K562 (cell line): ENCODE measurements around the gene PRR29. TPM values are rescaled to one million over a fixed set of nuclear protein-coding genes. Genes with fewer than 3 reads are reported as not detected.
A peak's percentile ranks its signal among the peaks of the same experiment; 100 is the strongest.

Experiments
- BCOR ChIP-seq: fragments of 450-650 bp; IDR thresholded peaks from 2 replicates; pipeline ENCODE4 v1.6.1; 2016
- CAMTA2 ChIP-seq: fragments of 250-450 bp; sonication (Bioruptor Pico); conservative IDR thresholded peaks from 2 replicates; pipeline ENCODE4 v1.5.1; 2022
- CSDE1 ChIP-seq, 2 experiments: fragments of 450-650 bp; IDR thresholded peaks; 2 replicates each; pipeline ENCODE4 v1.6.1; 2016; ENCODE audit warnings: mild to moderate bottlenecking in 1 of 2
- CTCFL ChIP-seq: IDR thresholded peaks from 2 replicates; pipeline ENCODE4 v1.6.1; 2011; ENCODE audit warnings: borderline replicate concordance, low read depth, mild to moderate bottlenecking, moderate library complexity, low read length; ENCODE audit not compliant: insufficient read depth, poor library complexity, severe bottlenecking
- DPF2 ChIP-seq: fragments of 450-650 bp; IDR thresholded peaks from 2 replicates; pipeline ENCODE4 v1.6.1; 2016
- E4F1 ChIP-seq: fragments of 250-450 bp; sonication (Bioruptor Pico); IDR thresholded peaks from 2 replicates; pipeline ENCODE4 v1.5.0; 2021; ENCODE audit warnings: mild to moderate bottlenecking, borderline replicate concordance
- EP400 ChIP-seq: fragments of 450-650 bp; IDR thresholded peaks from 2 replicates; pipeline ENCODE4 v1.6.1; 2017; ENCODE audit warnings: antibody characterized with exemption, mild to moderate bottlenecking, moderate library complexity
- MIER1 ChIP-seq: fragments of 450-650 bp; IDR thresholded peaks from 2 replicates; pipeline ENCODE4 v1.6.1; 2016; ENCODE audit warnings: antibody characterized with exemption, mild to moderate bottlenecking, low read depth
- POLR2AphosphoS2 ChIP-seq: IDR thresholded peaks from 2 replicates; pipeline ENCODE4 v1.6.1; 2012; ENCODE audit warnings: low read length, improper control_type of control experiment
- PREB ChIP-seq: sonication (generic); formaldehyde crosslinking; IDR thresholded peaks from 2 replicates; pipeline ENCODE4 v1.8.1; 2023; ENCODE audit warnings: mild to moderate bottlenecking, missing genetic modification reagents
- RAD21 ChIP-seq, 2 experiments: fragments of 250-450 bp in 1 of 2; fragments of 450-650 bp in 1 of 2; sonication (Bioruptor Pico) in 1 of 2; formaldehyde crosslinking in 1 of 2; IDR thresholded peaks in 1 of 2; conservative IDR thresholded peaks in 1 of 2; 2 replicates each; pipeline versions ENCODE4 v1.4.0 to v1.8.0; 2020 to 2022; ENCODE audit warnings: mild to moderate bottlenecking in 2 of 2, moderate library complexity in 1 of 2
- SMAD2 ChIP-seq: fragments of 150-350 bp; IDR thresholded peaks from 2 replicates; pipeline ENCODE4 v1.6.1; 2014; ENCODE audit warnings: low read depth, mild to moderate bottlenecking, low read length
- ZNF224 ChIP-seq: sonication (generic); formaldehyde crosslinking; IDR thresholded peaks from 2 replicates; pipeline ENCODE4 v1.8.0; 2022; ENCODE audit warnings: mild to moderate bottlenecking, missing genetic modification reagents
- ZNF740 ChIP-seq, 3 experiments: fragments of 200-800 bp in 1 of 3; sonication (Bioruptor generic) in 1 of 3; sonication (generic) in 1 of 3; formaldehyde crosslinking in 1 of 3; IDR thresholded peaks; 2 replicates each; pipeline versions ENCODE4 v1.6.1 to v1.8.0; 2016 to 2022; ENCODE audit warnings: mild to moderate bottlenecking in 2 of 3, missing compliant biosample characterization in 2 of 3, missing genetic modification characterization in 2 of 3, missing genetic modification reagents in 1 of 3
- polyA plus RNA-seq, 8 experiments: library from polyadenylated mRNA; depleted of rRNA in 4 of 8; stranded (reverse) in 5 of 8; unstranded in 3 of 8; fragments of >200 nt; fragmentation: Nextera tagmentation in 2 of 8; fragmentation: Illumina TruSeq in 1 of 8; extraction: Ambion mirVana in 2 of 8; extraction: Trizol in 1 of 8; gene quantifications; 2 replicates each; pipeline versions ENCODE4 v1.2.1 to v1.2.3, GENCODE V29; 2011 to 2014; ENCODE audit warnings: inconsistent platforms in 1 of 8, missing spikeins in 1 of 8
- total RNA-seq, 7 experiments: library from RNA; depleted of rRNA in 6 of 7; stranded (reverse); fragments of >200 nt in 6 of 7; fragmentation: Illumina TruSeq in 2 of 7; extraction: Trizol in 2 of 7; gene quantifications; 2 replicates each; pipeline versions ENCODE4 v1.2.1 to v1.2.3, GENCODE V29; 2011 to 2021; ENCODE audit warnings: low replicate concordance in 1 of 7

Gene PRR29
- total and polyA plus RNA-seq, 9 of the 15 experiments (the other 6 are each of a cell fraction or from before 2014, with no cell fraction given) = 0.08 to 0.58 (median 0.15) TPM; not detected in 5

- TF ChIP-seq CAMTA2 (CRISPR knock-in tag) (no peak), MIER1 (peak; percentile 87), RAD21 (CRISPR knock-in tag; conservative IDR thresholded peaks at IDR 0.05 in 1 of 2, IDR thresholded peaks at IDR 0.05 in 1 of 2) (peak in 1 of 2 experiments; percentile 30; a peak in 2 of 4 replicates), SMAD2 (no peak), BCOR (no peak), ZNF740 (CRISPR knock-in tag; IDR thresholded peaks at IDR 0.05) (no peak), ZNF740 (tag; IDR thresholded peaks at IDR 0.05) (no peak), CSDE1 (IDR thresholded peaks at IDR 0.05) (no peak), ZNF224 (no peak), POLR2AphosphoS2 (no peak), EP400 (no peak), PREB (CRISPR knock-in tag) (0 out of 2 replicates have a peak, but pooled peaks have one; percentile 35), CTCFL (peak; percentile 65), E4F1 (no peak), DPF2 (no peak)
Measured at GRCh38 chr17:64036198-64036922, 38.2 kb downstream of the PRR29 start (continued).
